ENCODE measurements around the gene PUM2. TPM values are rescaled to one million over a fixed set of nuclear protein-coding genes. Genes with fewer than 3 reads are reported as not detected.

The PUM2 gene
- total RNA-seq, 1 donor from 2014 or later = 112 TPM

DNA sequence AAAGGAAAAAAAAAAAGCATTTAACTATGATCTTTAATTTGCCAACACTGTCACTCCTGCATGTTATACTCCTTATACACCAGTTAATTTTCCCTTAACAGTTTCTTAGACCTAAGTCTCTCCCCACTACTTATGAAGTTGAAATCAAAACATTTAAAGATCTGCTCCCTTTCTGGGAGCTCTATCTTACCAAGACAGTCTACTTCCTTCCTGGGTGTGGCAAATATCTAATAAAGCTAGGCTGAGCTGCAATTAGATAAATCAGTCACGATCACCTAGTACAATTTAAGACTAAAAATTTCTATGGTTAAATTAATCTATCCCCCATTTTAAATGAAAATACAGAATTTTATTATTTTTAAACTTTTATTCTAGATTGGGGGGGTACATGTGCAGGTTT is 33.4 kb downstream of the PUM2 start:
- peaks cover 92% of the 10 kb centered on the region for H3K36me3 ChIP-seq
- H3K27me3 ChIP-seq (ENCODE audit: low read depth) = no peaks in the 10 kb centered on the region
- intact Hi-C loops (cut with DNase I) = no loop called here
- H3K4me1 ChIP-seq = peaks cover 17% of the 10 kb centered on the region
- no peak for DNase-seq
- no peak overlapping the region for H3K4me3 ChIP-seq
- no peak overlapping the region for H3K27ac ChIP-seq
- TF ChIP-seq, protein P1, sequence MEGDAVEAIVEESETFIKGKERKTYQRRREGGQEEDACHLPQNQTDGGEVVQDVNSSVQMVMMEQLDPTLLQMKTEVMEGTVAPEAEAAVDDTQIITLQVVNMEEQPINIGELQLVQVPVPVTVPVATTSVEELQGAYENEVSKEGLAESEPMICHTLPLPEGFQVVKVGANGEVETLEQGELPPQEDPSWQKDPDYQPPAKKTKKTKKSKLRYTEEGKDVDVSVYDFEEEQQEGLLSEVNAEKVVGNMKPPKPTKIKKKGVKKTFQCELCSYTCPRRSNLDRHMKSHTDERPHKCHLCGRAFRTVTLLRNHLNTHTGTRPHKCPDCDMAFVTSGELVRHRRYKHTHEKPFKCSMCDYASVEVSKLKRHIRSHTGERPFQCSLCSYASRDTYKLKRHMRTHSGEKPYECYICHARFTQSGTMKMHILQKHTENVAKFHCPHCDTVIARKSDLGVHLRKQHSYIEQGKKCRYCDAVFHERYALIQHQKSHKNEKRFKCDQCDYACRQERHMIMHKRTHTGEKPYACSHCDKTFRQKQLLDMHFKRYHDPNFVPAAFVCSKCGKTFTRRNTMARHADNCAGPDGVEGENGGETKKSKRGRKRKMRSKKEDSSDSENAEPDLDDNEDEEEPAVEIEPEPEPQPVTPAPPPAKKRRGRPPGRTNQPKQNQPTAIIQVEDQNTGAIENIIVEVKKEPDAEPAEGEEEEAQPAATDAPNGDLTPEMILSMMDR (IDR thresholded peaks at IDR 0.05) = no peak
- no peaks in the 10 kb centered on the region for H3K9me3 ChIP-seq
- ATAC-seq = no peak

DNA sequence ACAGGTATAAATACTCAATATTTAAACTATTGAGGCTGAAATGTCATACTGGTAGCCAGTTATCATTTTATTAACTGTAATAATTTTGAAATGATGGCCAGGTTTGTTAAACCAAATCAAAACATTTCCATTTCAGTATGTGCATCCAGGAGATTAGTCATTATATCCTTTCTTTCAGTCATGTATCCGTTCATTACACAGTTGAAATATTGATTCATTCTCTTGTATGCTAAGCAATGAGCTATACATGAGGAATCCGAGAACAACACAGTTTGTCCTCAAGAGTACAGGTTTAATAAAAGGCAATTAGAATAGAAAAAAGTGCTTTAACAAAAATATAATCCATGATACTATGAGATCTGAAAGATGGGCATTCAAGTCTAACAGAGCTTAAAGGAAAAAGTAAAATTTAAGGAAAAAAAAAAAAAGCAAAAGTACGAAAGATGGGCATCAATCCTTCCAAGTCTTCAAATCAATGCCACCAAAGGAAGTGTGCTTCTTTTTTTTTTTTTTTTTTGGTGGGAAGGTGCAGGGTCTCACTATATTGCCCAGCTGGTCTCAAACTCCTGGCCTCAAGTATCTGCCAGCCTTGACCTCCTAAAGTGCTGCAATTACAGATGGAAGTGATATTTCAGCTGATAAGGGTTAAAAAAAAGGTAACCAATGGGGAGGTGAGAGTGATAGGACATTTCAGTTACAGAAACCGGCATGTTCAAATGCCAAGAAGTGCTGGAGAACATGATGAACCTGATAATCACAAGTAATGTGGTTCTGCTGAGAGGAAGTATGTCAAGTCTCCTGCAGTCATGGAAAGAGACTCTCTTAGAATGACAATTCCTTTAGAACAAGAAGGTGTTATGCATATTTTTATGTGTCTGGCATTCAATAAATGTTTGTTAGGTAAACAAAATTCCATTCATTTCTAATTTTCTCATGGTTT is 35.8 kb downstream of the PUM2 start:
- Histone ChIP-seq H3K36me3 (peaks cover 97% of the 10 kb centered on the region), H3K4me3 (no peak overlapping the region), H3K27ac (no peak overlapping the region), H3K27me3 (ENCODE audit: low read depth) (no peaks in the 10 kb centered on the region), H3K4me1 (peaks cover 6% of the 10 kb centered on the region), H3K9me3 (no peaks in the 10 kb centered on the region)
- intact Hi-C loops (cut with DNase I) = no loop called here
- TF ChIP-seq, protein P1 (IDR thresholded peaks at IDR 0.05) = no peak
- no peak for ATAC-seq
- DNase-seq = no peak

GRCh38 chr2:20313659-20314058 is 37.0 kb downstream of the PUM2 start:
- TF ChIP-seq, protein P1 (IDR thresholded peaks at IDR 0.05) = no peak
- intact Hi-C loops (cut with DNase I) = no loop called here
- Histone ChIP-seq H3K4me3 (no peak overlapping the region), H3K27ac (no peak overlapping the region), H3K27me3 (ENCODE audit: low read depth) (no peaks in the 10 kb centered on the region), H3K9me3 (no peaks in the 10 kb centered on the region), H3K36me3 (peaks cover 97% of the 10 kb centered on the region), H3K4me1 (peaks cover 6% of the 10 kb centered on the region)
- DNase-seq = no peak
- ATAC-seq = no peak

- TF ChIP-seq, protein P1 (IDR thresholded peaks at IDR 0.05) = no peak
- no peak overlapping the region for H3K27ac ChIP-seq
- no peaks in the 10 kb centered on the region for H3K9me3 ChIP-seq
- peaks cover 83% of the 10 kb centered on the region for H3K36me3 ChIP-seq
- H3K27me3 ChIP-seq (ENCODE audit: low read depth) = no peaks in the 10 kb centered on the region
- H3K4me3 ChIP-seq = no peak overlapping the region
- DNase-seq = no peak
- ATAC-seq = no peak
- H3K4me1 ChIP-seq = no peaks in the 10 kb centered on the region
- intact Hi-C loops (cut with DNase I) = no loop called here
Measured at GRCh38 chr2:20309001-20309400, 41.6 kb downstream of the PUM2 start.

DNA sequence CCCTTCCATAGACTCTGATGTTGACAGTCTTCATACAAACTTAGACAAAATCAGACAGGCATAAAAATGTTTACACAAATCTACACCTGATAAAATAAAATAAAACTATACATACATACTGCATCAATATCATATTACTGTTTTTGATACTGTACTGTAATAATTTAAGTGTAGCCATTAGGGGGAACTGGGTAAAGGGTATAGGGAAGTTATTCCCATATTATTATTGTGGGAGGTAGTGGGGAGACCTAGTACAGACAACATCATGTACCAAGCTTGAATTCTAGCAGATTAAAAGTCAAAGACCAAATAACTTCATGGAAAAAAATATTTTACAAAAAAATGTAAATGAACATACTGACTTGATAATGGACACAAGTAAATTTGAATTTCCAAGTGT is 43.3 kb downstream of the PUM2 start:
- Histone ChIP-seq H3K27me3 (ENCODE audit: low read depth) (no peaks in the 10 kb centered on the region), H3K4me3 (no peak overlapping the region), H3K27ac (no peak overlapping the region), H3K9me3 (no peaks in the 10 kb centered on the region), H3K36me3 (peaks cover 78% of the 10 kb centered on the region), H3K4me1 (peaks cover 5% of the 10 kb centered on the region)
- TF ChIP-seq, protein P1 (IDR thresholded peaks at IDR 0.05) = no peak
- ATAC-seq = no peak
- no peak for DNase-seq
- intact Hi-C loops (cut with DNase I) = no loop called here

Data from lower lobe of right lung (tissue), 2 donors.